T-helper 22 cell (primary cell): Measurements from ENCODE around the gene NT5C.

ENCODE experiments used
- DNase-seq: peaks from one replicate; pipeline ENCODE4 v3.0.0-alpha.2; 2020; ENCODE audit warnings: low read depth

Gene NT5C

GRCh38 chr17:75116737-75117136, 14.8 kb downstream of the NT5C start:
- no peak for DNase-seq

- DNase-seq, result no peak
Measured at GRCh38 chr17:75115555-75115954, 16.0 kb downstream of the NT5C start.

GRCh38 chr17:75114552-75115314, 16.8 kb downstream of the NT5C start:
- DNase-seq, result no peak

- DNase-seq, result peak; percentile 74
Measured at GRCh38 chr17:75113798-75114551, 17.6 kb downstream of the NT5C start.

- no peak for DNase-seq
Measured at GRCh38 chr17:75111777-75112335, 19.7 kb downstream of the NT5C start.

- DNase-seq, result no peak
Measured at GRCh38 chr17:75110234-75110937, 21.2 kb downstream of the NT5C start.

GRCh38 chr17:75109407-75110233, 21.9 kb downstream of the NT5C start, which contains the start of gene ARMC7:
Gene ARMC7 (plus strand): TSS chr17:75109969. CDS start chr17:75110289, 320 bp downstream.
- peak; percentile 82 for DNase-seq

GRCh38 chr17:75109046-75109406, 22.5 kb downstream of the NT5C start:
- no peak for DNase-seq

GRCh38 chr17:75108193-75108592, 23.3 kb downstream of the NT5C start:
- DNase-seq, result no peak

GRCh38 chr17:75105126-75106080, 26.1 kb downstream of the NT5C start:
- no peak for DNase-seq

- no peak for DNase-seq
Measured at GRCh38 chr17:75103601-75104554, 27.7 kb downstream of the NT5C start.

- no peak for DNase-seq
Measured at GRCh38 chr17:75102385-75102821, 29.1 kb downstream of the NT5C start.

- DNase-seq, result no peak
Measured at GRCh38 chr17:75099881-75100595, 31.5 kb downstream of the NT5C start.

- DNase-seq, result no peak
Measured at GRCh38 chr17:75098861-75099260, 32.7 kb downstream of the NT5C start.

- no peak for DNase-seq
Measured at GRCh38 chr17:75097865-75098264, 33.7 kb downstream of the NT5C start.

- no peak for DNase-seq
Measured at GRCh38 chr17:75096082-75096625, 35.4 kb downstream of the NT5C start.

- DNase-seq, result no peak
Measured at GRCh38 chr17:75094871-75095399, 36.6 kb downstream of the NT5C start.
